Effector CD8-positive, alpha-beta T cell (primary cell): ENCODE results near the gene NES.
A peak's percentile ranks its signal among the peaks of the same experiment; 100 is the strongest.

Source experiments
- DNase-seq: peaks from one replicate; lab custom pipeline; 2025; lab: John Stamatoyannopoulos, UW

NES gene

DNA sequence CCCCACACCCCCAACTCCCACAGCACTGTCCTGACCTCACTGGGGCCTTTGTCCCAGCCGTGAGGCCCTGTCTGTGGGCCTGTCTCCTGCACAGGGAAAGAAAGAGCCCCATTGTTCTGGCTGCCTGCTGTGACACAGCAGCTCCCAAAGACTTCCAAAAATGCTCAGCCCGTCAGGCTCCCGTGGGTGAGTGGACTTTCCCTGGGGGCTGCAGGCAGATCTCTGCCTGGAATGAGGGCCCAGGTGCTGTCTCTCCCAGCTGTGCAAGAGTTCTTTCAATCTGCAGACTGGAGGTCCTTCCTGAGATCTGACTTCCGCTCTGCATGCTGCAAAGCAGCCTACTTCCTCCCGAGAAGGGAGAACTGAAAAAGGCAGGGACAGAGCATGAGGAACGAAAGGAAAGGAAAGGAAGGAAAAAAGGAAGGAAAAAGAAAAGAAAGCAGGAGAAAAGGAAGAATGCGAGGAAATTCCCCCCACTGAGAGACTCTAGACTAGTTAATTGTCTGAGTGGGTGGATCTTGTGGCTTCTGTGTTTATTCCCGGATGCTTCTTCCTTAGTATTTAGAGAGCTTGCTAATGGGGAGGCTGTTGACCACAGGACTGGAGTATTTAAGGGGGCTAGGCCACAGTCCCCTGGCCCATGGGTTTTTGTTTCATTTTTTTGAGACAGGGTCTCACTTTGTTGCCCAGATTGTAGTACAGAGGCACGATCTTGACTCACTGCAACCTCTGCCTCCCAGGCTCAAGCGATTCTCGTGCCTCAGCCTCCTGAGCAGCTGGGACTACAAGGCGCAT is 15.0 kb downstream of the NES start:
- DNase-seq, result no peak

DNA sequence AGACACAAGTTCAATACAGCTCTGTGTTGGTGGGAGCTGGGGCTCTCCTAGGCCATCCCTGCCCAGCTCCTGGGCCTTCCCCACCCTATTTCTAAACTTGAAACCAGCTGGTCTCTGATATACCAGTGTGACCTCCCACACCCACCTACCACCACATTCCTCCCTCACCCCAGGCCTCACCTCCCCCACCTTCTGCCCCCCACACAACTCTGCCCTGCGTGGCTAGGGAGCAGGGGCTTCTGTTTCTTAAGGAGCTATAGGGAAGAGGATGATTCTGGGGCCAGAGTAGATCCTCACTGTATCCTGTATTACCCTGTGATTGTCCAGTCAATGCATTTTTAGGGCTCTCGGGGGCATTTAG is 16.5 kb downstream of the NES start:
- no peak for DNase-seq

DNA sequence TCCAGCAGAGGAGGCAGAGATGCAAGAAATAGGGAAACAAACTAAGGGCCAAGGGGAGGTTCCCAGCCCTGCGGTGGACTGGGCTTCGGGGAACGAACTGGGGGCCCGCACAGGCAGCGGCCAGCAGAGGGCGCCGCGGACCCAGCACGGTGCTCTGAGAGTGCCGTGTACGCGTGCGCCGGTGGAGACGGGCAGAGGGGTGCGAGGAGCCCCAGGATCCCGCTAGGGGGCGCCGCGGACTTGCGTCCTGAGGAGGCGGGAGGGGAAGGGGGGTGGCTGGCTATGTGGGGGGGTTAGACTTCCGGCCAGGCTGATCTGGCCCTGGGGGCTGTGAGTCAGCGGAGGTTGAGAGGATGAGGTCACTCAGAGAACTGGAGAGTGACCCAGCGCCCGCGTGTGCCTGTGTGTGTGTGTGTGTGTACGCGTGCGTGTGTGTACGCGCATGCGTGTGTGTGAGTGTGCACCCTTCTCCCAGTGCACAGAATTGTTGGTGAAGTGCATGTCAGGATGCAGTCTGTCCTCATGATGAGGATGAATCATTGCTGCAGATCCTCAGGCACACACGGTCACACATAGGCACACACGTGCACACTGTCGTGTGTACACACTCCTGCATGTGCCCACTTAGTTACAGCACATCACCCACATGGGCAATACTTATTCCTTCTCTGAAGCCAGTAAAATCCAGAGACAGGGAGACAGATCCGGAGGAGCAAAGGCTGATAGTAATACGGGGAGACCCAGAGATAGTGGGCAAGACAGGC is 17.0 kb downstream of the NES start:
- peak; percentile 85 for DNase-seq

DNA sequence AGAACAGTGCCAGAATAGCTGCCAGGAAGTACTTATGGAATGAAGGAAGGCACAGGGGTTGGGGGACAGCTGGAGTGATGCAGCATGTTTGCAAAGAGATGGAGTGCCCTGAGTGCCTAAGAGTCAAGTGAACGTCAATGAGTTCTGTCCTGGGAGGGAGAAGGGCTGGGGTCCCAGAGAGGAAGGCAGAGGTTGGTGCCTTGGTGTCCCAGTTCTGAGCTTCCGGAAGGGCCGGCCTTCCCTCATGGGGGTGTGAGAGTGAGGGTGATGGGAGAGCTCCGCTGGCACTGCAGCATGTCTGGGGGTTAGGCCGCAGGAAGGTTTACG is 17.6 kb downstream of the NES start:
- no peak for DNase-seq

DNA sequence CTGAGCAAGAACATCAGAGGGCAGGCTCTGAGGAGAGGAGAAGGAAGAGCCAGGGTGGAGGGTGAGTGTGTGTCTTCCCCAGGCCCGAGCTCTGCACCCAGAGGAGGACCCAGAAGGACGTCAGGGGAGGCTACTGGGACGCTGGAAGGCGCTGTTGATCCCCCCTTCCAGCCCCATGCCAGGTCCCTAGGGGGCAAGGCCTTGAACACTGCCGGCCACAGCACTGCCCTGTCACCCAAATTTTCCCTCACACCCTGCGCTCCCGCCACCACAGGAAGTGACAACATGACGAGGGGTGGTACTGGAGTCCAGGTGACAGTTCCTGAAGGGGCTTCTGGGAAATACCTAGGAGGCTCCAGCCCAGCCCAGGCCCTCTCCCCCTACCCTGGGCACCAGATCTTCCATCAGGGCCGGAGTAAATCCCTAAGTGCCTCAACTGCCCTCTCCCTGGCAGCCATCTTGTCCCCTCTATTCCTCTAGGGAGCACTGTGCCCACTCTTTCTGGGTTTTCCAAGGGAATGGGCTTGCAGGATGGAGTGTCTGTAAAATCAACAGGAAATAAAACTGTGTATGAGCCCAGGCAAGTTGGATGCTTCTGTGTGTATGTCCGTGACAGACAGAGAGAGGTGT is 18.1 kb downstream of the NES start:
- DNase-seq, result no peak

DNA sequence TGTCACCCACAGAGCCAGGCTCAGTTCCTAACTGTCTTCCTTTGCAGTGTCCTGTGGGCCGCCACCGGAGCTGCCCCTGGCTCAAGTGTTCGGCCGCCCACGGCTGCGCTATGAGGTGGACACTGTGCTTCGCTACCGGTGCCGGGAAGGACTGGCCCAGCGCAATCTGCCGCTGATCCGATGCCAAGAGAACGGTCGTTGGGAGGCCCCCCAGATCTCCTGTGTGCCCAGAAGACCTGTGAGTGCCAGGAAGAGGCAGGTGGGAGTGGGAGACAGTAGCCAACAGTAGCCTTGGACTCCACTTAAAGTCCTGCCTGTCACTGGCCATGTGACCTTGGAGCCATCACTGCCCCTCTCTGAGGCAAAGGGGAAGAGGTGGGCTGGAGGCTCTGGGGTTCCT is 18.7 kb downstream of the NES start:
- no peak for DNase-seq

DNA sequence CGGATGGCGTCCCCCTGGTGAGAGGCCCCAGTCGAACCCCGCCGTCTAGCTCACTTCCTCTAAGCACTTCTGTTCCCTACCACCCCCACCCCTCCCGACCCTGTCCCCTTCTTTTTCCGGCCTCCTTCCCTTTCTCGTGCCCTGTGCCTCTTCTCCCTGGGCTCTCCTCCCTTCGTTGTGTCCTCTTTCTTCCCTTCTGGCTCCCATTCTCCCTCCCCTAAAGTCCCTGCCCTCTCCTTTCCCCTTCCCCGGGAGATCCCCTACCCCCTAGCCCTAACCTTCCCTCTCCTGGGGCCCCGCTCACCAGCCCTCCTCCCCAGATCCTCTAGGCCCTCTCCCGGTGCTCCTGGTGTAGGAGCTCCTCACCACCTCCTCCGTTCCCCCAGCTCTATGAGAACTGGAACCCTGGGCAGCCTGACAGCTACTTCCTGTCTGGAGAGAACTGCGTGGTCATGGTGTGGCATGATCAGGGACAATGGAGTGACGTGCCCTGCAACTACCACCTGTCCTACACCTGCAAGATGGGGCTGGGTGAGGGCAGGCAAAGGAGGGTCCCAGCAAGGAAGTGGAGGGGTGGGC is 19.4 kb downstream of the NES start:
- DNase-seq, result no peak

DNA sequence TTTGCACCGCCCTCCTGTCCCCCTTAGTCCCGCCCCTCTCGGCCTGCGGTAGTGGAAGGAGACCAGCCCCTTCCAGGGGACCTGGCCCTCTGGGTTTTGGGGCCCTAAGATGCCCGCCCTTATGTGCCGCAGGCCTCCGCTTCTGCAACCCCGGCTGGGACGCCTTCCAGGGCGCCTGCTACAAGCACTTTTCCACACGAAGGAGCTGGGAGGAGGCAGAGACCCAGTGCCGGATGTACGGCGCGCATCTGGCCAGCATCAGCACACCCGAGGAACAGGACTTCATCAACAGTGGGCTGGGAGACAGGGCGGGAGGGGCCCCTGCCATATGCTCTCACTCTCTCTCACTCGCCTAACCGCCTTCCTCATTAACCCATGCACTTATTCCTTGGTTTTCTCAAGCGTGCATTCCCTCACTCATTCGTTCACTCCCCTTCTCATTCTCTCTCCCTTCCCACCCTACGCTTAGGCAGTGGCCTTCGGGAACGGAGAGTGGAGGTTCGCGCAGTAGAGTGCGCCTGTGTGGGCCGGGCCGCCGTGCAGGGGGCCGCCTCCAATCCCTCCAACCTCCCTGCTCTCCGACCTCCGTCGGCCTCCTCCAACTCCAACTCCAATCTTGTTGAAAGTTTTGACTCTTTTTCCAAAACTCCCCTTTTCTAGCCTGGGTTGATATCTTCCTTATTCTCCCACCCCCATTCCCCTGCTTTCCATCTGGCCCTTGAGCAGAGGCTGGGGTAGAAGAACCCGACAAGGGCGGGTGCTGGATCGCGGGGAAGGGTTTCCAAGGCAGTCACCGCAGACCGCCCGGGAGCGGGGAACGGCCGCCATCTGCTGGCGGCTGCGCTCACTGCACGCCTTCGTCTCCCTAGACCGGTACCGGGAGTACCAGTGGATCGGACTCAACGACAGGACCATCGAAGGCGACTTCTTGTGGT is 20.1 kb downstream of the NES start:
- DNase-seq, result peak; percentile 64

DNA sequence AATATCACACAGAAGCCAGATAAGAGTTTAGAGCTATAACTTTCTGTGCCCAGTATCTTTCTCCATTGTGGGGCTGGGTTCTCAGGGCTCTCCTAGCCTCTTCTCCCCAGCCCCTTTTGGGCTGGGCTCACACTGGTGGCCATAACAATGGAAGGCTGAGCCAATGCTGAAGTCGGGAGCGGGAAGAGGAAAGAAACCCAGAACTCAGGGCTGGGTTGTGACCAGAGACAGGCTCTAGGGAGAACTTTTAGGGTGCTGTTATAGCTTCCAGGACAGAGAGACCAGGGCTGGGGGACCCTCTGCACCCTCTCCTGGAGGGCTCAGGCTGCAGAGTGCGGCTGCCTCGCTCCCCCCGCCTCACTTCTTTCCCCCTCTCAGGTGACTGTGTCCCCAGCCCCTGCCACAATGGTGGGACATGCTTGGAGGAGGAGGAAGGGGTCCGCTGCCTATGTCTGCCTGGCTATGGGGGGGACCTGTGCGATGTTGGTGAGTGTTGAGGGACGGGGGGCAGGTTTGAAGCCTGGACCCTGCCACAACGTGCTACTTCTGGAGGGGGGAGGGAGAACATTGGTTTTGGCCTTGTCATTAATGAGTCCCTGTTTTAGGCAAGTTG is 21.2 kb downstream of the NES start:
- no peak for DNase-seq

DNA sequence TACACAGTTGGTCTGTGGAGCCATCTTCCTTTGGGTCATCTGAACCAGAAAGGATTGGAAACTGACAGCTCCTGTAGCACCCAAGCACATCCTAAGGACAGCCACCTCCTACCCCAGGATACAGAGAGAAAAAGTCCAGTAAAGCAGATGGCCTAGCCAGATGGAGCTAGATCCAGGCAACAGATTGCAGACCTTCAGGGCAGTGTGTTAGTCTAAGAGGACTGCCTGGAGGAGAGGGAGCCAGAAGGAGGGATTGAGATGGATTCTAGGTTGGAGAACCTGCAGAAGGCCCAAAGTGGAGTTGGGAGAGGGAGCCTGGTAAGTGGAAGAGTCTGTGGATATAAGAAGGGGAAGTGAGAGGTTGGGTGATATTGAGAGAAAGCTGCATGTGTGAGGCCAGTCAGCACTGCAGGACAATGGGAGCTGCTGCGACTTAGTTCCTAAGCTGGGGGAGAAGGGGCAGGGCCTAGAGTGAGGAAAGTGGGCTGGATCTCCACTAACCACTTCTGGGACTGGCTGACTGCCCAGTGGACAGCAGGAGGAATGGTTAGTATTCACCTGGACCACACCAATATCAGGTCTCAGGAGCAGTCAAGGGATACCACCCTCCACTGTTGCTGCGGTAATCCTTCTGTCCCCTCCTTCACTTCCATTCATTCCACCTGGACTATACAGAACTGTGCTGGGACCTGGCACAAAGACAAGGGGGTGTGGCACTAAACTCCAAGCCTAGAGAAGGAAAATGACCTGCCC is 21.9 kb downstream of the NES start:
- DNase-seq, result no peak

DNA sequence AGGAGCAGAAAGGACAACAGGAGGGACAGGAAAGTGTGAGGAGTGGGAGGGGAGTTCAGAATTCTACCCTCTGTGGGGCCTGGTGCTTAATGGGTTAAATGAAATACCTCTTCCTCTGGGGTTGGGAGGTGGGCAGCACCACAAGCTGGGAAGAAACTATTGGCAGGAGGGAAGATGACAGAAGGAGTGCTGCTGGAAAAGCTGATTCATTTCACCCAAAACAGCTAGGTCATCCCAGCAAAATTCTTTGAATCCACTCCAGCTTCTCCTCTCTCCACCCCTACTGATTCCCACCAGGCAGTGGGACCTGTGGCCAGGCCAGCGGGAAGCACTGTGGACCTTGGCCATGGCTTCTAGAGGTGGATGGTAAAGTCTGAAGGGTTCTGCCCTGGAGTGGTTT is 22.5 kb downstream of the NES start:
- DNase-seq, result no peak

DNA sequence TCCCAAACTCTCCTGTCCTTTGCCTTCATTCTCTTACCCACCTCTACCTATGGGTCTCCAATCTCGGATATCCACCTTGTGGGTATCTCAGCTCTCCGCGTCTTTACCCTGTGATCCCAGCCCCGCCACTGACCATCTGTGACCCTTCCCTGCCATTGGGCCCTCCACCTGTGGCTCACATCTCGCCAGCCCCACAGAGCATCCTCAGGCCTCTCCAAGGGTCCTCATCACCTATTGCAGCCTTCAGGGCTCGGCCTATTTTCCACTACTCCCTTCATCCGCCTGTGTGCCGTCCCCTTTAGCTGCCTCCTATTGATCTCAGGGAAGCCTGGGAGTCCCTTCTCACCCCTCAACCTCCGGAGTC is 24.2 kb downstream of the NES start:
- no peak for DNase-seq

DNA sequence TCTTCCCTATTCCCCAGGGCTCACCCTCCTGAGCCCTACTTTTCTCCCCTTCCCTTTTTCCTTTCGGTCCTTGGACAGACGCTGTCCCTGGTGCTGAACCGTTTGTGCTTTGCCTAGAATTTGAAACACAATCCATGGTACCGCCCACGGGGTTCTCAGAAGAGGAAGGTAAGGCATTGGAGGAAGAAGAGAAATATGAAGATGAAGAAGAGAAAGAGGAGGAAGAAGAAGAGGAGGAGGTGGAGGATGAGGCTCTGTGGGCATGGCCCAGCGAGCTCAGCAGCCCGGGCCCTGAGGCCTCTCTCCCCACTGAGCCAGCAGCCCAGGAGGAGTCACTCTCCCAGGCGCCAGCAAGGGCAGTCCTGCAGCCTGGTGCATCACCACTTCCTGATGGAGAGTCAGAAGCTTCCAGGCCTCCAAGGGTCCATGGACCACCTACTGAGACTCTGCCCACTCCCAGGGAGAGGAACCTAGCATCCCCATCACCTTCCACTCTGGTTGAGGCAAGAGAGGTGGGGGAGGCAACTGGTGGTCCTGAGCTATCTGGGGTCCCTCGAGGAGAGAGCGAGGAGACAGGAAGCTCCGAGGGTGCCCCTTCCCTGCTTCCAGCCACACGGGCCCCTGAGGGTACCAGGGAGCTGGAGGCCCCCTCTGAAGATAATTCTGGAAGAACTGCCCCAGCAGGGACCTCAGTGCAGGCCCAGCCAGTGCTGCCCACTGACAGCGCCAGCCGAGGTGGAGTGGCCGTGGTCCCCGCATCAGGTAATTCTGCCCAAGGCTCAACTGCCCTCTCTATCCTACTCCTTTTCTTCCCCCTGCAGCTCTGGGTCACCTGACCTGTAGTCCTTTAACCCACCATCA is 24.8 kb downstream of the NES start:
- DNase-seq, result no peak

DNA sequence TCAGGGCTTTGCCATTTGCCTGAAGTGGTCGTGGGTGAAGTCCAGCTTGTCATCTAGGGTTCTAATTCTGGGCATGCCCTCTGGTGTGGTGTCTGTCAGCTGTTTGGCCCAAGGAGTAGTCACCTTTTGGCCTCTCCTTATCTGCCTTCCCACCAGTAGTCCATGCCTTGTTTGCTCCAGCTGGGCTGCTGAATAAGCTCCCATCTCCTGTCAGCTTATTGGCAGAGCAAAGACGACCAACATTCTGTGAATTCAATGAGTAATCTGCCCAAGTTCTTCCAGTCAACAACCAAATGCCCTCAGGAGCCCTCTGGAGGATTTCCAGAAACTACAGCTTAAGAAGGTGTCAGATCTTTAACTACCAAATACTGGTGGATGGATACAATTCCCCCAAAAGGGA is 28.3 kb downstream of the NES start:
- no peak for DNase-seq

DNA sequence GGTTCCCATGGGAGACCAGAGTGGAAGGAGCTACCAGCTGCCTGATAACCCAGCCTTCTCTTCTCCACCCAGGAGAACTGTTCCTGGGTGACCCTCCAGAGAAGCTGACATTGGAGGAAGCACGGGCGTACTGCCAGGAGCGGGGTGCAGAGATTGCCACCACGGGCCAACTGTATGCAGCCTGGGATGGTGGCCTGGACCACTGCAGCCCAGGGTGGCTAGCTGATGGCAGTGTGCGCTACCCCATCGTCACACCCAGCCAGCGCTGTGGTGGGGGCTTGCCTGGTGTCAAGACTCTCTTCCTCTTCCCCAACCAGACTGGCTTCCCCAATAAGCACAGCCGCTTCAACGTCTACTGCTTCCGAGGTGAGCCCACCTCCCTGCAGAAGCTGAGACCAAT is 28.7 kb downstream of the NES start:
- DNase-seq, result no peak

DNA sequence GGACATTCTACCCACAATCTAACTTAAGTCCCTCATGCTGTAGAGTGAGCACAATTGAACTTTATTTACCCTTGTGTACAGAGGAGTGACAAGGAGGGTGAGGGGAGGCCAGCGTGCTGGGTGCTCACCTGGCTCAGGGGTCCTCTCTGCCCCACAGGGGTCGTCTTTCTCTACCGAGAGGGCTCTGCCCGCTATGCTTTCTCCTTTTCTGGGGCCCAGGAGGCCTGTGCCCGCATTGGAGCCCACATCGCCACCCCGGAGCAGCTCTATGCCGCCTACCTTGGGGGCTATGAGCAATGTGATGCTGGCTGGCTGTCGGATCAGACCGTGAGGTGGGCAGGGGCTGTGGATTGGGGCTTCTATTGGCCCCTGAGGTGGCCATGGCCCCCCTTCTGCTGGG is 29.9 kb downstream of the NES start:
- DNase-seq, result no peak

DNA sequence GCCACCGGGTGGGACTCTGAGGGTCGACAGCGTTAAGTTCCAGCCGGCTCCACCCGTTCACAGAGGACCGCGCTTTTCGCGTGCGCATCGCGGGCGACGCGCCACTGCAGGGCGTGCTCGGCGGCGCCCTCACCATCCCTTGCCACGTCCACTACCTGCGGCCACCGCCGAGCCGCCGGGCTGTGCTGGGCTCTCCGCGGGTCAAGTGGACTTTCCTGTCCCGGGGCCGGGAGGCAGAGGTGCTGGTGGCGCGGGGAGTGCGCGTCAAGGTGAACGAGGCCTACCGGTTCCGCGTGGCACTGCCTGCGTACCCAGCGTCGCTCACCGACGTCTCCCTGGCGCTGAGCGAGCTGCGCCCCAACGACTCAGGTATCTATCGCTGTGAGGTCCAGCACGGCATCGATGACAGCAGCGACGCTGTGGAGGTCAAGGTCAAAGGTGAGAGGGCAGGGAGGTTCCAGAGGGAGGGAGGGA is 30.4 kb downstream of the NES start:
- DNase-seq, result no peak

DNA sequence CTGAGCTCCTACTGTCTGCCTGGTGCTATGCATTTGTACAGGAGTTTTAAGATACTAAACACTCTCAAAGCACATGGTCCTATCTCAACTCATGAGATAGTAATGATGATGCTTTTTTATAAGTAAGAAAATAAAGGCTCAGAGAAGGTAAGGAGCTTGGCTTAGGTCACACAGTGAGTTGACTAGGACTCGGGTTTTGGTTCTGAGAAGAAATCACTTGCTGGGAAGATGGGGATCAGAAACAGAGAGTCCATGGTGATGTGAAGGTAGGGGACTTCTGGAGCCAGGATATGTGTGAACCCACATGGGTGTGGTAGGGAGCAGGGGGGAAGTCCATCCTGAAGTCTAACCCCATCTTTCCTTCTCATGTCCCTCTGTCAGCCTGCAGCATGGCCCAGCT is 31.5 kb downstream of the NES start:
- no peak for DNase-seq

DNA sequence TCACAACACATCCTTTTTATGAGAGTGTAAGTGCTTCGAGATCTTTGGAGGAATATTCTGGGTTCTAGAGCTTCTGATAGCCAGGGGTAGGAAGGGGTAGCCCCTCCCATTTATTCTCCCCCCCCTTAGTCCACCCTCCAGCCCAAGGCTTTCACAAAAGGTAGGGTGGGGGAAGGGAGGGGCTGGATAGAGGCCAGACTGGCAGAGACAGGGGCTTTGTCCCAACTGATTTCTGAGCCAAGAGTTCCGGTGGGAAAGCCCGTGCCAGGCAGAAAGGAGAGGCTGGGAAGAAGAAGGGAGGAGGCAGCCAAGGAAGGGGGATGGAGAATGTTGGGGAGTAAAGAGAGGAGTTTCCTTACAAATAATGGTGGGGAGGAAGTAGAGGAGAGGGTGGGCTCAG is 32.2 kb downstream of the NES start:
- no peak for DNase-seq

DNA sequence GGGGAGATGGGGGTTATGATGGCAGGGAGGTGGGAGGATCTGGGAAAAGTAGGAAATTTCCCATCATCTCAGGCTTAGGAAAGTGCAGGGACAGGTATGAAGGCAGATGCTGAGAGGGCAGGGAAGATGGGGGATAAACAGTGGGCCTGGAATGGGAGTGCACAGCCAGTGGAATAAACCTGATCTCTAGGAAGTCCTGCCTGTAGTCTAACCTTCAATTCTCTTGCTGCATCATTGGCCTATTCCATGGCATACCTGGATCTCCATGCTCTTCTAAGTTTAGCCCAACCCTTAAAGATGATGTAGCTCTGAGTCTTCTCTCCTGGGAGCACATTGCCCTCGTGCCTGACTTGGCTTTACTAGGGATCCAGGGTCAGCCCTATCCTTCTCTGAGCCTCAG is 32.6 kb downstream of the NES start:
- no peak for DNase-seq
